Neuronal stem cell (in vitro differentiated cells): Measurements from ENCODE around the gene GIGYF2.

Source experiments
- DNase-seq: peaks from one replicate; pipeline ENCODE4 v3.0.0-alpha.2; 2013; ENCODE audit warnings: low spot score
- H2AFZ ChIP-seq: one replicate; pipeline ENCODE4 v1.6.1; 2013; ENCODE audit warnings: mild to moderate bottlenecking, low read length, inconsistent platforms
- H2AK5ac ChIP-seq: 2 replicates; pipeline ENCODE4 v1.6.1; 2013; ENCODE audit warnings: low read depth, mild to moderate bottlenecking, inconsistent platforms, low read length, moderate library complexity, mixed read lengths
- H2BK120ac ChIP-seq: 2 replicates; pipeline ENCODE4 v1.6.1; 2013; ENCODE audit warnings: low read depth, mild to moderate bottlenecking, inconsistent platforms, low read length, moderate library complexity, mixed read lengths
- H2BK12ac ChIP-seq: one replicate; pipeline ENCODE4 v1.6.1; 2013; ENCODE audit warnings: low read length, inconsistent platforms
- H2BK15ac ChIP-seq: 2 replicates; pipeline ENCODE4 v1.6.1; 2013; ENCODE audit warnings: mild to moderate bottlenecking, low read length, inconsistent platforms, mixed read lengths
- H2BK5ac ChIP-seq: one replicate; pipeline ENCODE4 v1.6.1; 2013; ENCODE audit warnings: inconsistent platforms, mild to moderate bottlenecking, low read length, moderate library complexity
- H3K14ac ChIP-seq: one replicate; pipeline ENCODE4 v1.6.1; 2013; ENCODE audit warnings: low read length, inconsistent platforms
- H3K18ac ChIP-seq: 2 replicates; pipeline ENCODE4 v1.6.1; 2013; ENCODE audit warnings: low read length, inconsistent platforms
- H3K23ac ChIP-seq: 2 replicates; pipeline ENCODE4 v1.6.1; 2013; ENCODE audit warnings: low read depth, mild to moderate bottlenecking, mixed read lengths, low read length, inconsistent platforms; ENCODE audit not compliant: poor library complexity
- H3K27ac ChIP-seq: replicated peaks from 3 replicates; pipeline ENCODE4 v1.5.1; 2013; ENCODE audit warnings: low read length, inconsistent platforms
- H3K27me3 ChIP-seq, 3 experiments: 2 replicates each; pipeline ENCODE4 v1.6.1; 2013; ENCODE audit warnings: low read length in 3 of 3, mild to moderate bottlenecking in 2 of 3, inconsistent platforms in 1 of 3, low read depth in 1 of 3, mixed read lengths in 1 of 3, moderate library complexity in 1 of 3; ENCODE audit not compliant: control insufficient read depth in 3 of 3, insufficient read depth in 3 of 3
- H3K36me3 ChIP-seq, 2 donors: replicated peaks in 1 of 2; 2 replicates each; pipeline ENCODE4 v1.6.1; 2013; ENCODE audit warnings: low read length in 2 of 2; ENCODE audit not compliant: control insufficient read depth in 2 of 2, insufficient read depth in 2 of 2
- H3K4ac ChIP-seq: 2 replicates; pipeline ENCODE4 v1.6.1; 2013; ENCODE audit warnings: inconsistent platforms, mild to moderate bottlenecking, low read length, moderate library complexity
- H3K4me1 ChIP-seq, 2 donors: 1 replicate in 1 of 2; 2 replicates in 1 of 2; pipeline ENCODE4 v1.6.1; 2013; ENCODE audit warnings: low read length in 2 of 2, low read depth in 1 of 2; ENCODE audit not compliant: control insufficient read depth in 2 of 2, insufficient read depth in 1 of 2
- H3K4me2 ChIP-seq: one replicate; pipeline ENCODE4 v1.6.1; 2013; ENCODE audit warnings: mild to moderate bottlenecking, low read length, inconsistent platforms; ENCODE audit not compliant: insufficient read depth, poor library complexity, severe bottlenecking
- H3K4me3 ChIP-seq, 2 donors: 2 replicates each; pipeline ENCODE4 v1.5.1; 2013; ENCODE audit warnings: low read length in 2 of 2, mild to moderate bottlenecking in 2 of 2, inconsistent platforms in 1 of 2, moderate library complexity in 1 of 2
- H3K79me1 ChIP-seq: one replicate; pipeline ENCODE4 v1.6.1; 2013; ENCODE audit warnings: low read depth, mild to moderate bottlenecking, inconsistent platforms, low read length, moderate library complexity
- H3K9ac ChIP-seq: one replicate; pipeline ENCODE4 v1.6.1; 2013; ENCODE audit warnings: mild to moderate bottlenecking, low read depth, low read length, inconsistent platforms; ENCODE audit not compliant: poor library complexity
- H3K9me3 ChIP-seq, 2 donors: replicated peaks in 1 of 2; 2 replicates each; pipeline versions ENCODE3 to v1.6.1; 2013; ENCODE audit warnings: low read length in 2 of 2, mild to moderate bottlenecking in 2 of 2, inconsistent platforms in 1 of 2, low read depth in 1 of 2, mixed read lengths in 1 of 2, moderate library complexity in 1 of 2; ENCODE audit not compliant: control insufficient read depth in 2 of 2, insufficient read depth in 1 of 2
- H4K8ac ChIP-seq: one replicate; pipeline ENCODE4 v1.6.1; 2013; ENCODE audit warnings: low read depth, mild to moderate bottlenecking, inconsistent platforms, low read length, moderate library complexity
- H4K91ac ChIP-seq: one replicate; pipeline ENCODE4 v1.6.1; 2013; ENCODE audit warnings: low read length, low read depth, mild to moderate bottlenecking, inconsistent platforms; ENCODE audit not compliant: poor library complexity
- WGBS, 2 donors: extraction: QIAGEN DNeasy Blood & Tissue Kit; methylation state at CpG; one replicate each; pipeline ENCODE4 v1.1.7; 2013; ENCODE audit warnings: missing lambda C conversion rate in 2 of 2, mixed read lengths in 1 of 2; ENCODE audit not compliant: insufficient read length in 2 of 2, insufficient replicate concordance in 1 of 2; ENCODE audit errors: extremely low coverage in 2 of 2; 5-methylcytosine and 5-hydroxymethylcytosine counted together

The GIGYF2 gene

DNA sequence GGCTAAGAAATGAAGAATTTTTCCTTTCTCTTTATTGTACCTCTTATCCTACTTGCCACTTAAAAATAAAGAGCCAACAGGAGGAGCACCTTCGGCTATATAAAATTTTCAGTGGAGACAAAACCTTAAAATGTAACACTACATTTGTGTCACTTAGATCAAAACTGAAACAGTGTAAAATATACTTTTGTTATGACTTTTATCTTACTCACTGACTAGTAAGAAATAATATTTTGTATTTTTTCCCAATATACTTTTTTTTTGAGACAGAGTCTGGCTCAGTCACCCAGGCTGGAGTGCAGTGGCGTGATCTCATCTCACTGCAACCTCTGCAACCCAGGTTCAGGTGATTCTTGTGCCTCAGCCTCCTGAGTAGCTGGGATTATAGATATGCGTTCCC, 50.9 kb downstream of the GIGYF2 start:
- Histone ChIP-seq H2AK5ac (no peak overlapping the region), H2BK5ac (no peak overlapping the region), H2BK15ac (no peak overlapping the region), H3K27ac (no peak overlapping the region), H2BK120ac (no peak overlapping the region), H3K27me3 (no peaks in the 10 kb centered on the region), H3K4me3 (no peak overlapping the region), H2AFZ (no peak overlapping the region), H3K9me3 (no peaks in the 10 kb centered on the region), H3K4me2 (no peak overlapping the region), H4K8ac (no peak overlapping the region), H4K91ac (no peak overlapping the region), H3K23ac (no peak overlapping the region), H3K9ac (no peak overlapping the region), H3K14ac (no peak overlapping the region), H3K36me3 (peaks cover 7 to 82% of the 10 kb centered on the region in 2 donors), H3K79me1 (no peaks in the 10 kb centered on the region), H2BK12ac (no peak overlapping the region), H3K18ac (no peak overlapping the region), H3K4ac (no peak overlapping the region), H3K4me1 (no peaks in the 10 kb centered on the region)
- no CpG with 5 or more reads among the region's 3 CpGs for WGBS, 2 donors
- no peak for DNase-seq

DNA sequence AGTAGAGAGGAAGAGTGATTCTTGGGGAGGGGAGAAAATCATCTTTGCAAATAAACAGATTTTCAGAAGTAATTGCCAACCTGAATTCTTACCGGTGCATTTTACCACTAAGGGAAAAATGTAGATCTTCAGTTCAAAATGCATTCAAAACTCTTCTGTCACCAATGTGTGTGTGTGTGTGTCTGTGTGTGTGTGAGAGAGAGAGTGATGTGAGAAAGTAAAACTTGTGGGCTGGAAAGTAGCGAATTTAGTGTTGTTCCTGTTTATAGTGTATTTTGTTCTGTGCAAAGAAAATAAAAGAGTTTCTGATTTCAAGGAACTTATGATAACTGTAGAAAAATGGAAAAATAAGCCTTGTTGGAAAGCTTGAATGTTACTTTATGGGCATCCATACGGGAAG, 52.2 kb downstream of the GIGYF2 start:
- Histone ChIP-seq H3K4me1 (no peaks in the 10 kb centered on the region), H3K36me3 (peaks cover 7 to 83% of the 10 kb centered on the region in 2 donors), H2BK120ac (no peak overlapping the region)

GRCh38 chr2:232750135-232750671, 53.1 kb downstream of the GIGYF2 start:
- Histone ChIP-seq H2BK120ac (no peak overlapping the region), H2BK12ac (no peak overlapping the region), H3K27ac (no peak overlapping the region), H2AFZ (no peak overlapping the region), H2AK5ac (no peak overlapping the region), H3K14ac (no peak overlapping the region), H4K91ac (no peak overlapping the region), H3K9me3 (no peaks in the 10 kb centered on the region), H3K23ac (no peak overlapping the region), H2BK5ac (no peak overlapping the region), H3K4me3 (no peak overlapping the region), H3K18ac (no peak overlapping the region), H3K36me3 (peaks cover 7 to 79% of the 10 kb centered on the region in 2 donors), H3K9ac (no peak overlapping the region), H3K4ac (no peak overlapping the region), H3K4me2 (no peak overlapping the region), H3K27me3 (no peaks in the 10 kb centered on the region), H4K8ac (no peak overlapping the region), H2BK15ac (no peak overlapping the region), H3K79me1 (no peaks in the 10 kb centered on the region), H3K4me1 (no peaks in the 10 kb centered on the region)
- WGBS, 2 donors: no CpG with 5 or more reads among the region's 4 CpGs
- no peak for DNase-seq

More for the DNA sequence above, 52.2 kb downstream of the GIGYF2 start:
- no peaks in the 10 kb centered on the region for H3K9me3 ChIP-seq
- H2AFZ ChIP-seq: no peak overlapping the region
- H3K4ac ChIP-seq: no peak overlapping the region
- no peak overlapping the region for H3K18ac ChIP-seq
- H2AK5ac ChIP-seq: no peak overlapping the region
- DNase-seq: no peak
- H3K4me3 ChIP-seq: no peak overlapping the region
- no peak overlapping the region for H3K4me2 ChIP-seq
- no peak overlapping the region for H4K8ac ChIP-seq
- no peak overlapping the region for H2BK12ac ChIP-seq
- H3K9ac ChIP-seq: no peak overlapping the region
- H3K14ac ChIP-seq: no peak overlapping the region
- no peaks in the 10 kb centered on the region for H3K27me3 ChIP-seq
- H4K91ac ChIP-seq: no peak overlapping the region
- no peak overlapping the region for H3K27ac ChIP-seq
- H2BK5ac ChIP-seq: no peak overlapping the region
- no peak overlapping the region for H3K23ac ChIP-seq
- WGBS, 2 donors: no CpG with 5 or more reads among the region's 3 CpGs
- no peak overlapping the region for H2BK15ac ChIP-seq
- H3K79me1 ChIP-seq: no peaks in the 10 kb centered on the region

DNA sequence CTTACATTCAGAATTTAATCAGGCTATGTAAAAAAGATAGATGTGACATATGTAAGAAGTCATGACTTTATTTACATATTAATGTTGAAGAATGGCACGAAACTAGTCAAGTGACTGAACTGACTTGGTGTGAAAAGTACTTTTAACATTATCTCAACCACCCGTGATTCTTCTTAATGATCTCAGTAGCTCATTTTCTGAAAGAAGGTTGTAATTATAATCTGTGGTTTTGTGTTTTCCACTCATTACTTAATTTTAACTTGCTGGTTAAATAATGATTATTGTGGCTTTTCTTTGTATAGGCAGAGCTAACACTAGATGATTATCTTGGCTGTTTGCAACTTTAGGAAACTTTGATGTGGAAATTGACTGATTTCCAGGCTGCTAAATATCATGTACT, 60.8 kb downstream of the GIGYF2 start:
- Histone ChIP-seq H3K4me1 (no peaks in the 10 kb centered on the region), H2BK12ac (no peak overlapping the region), H3K27ac (no peak overlapping the region), H4K8ac (no peak overlapping the region), H4K91ac (no peak overlapping the region), H3K27me3 (no peaks in the 10 kb centered on the region), H3K4me3 (no peak overlapping the region), H3K4me2 (no peak overlapping the region), H2AFZ (no peak overlapping the region), H2BK5ac (no peak overlapping the region), H3K9me3 (no peaks in the 10 kb centered on the region), H3K36me3 (peaks cover 11 to 77% of the 10 kb centered on the region in 2 donors), H3K18ac (no peak overlapping the region), H2BK120ac (no peak overlapping the region), H3K9ac (no peak overlapping the region), H2BK15ac (no peak overlapping the region), H3K79me1 (no peaks in the 10 kb centered on the region), H3K14ac (no peak overlapping the region), H2AK5ac (no peak overlapping the region), H3K23ac (no peak overlapping the region), H3K4ac (no peak overlapping the region)
- no peak for DNase-seq
- no CpG with 5 or more reads among the region's 2 CpGs for WGBS, 2 donors
